ENCODE results near the gene NOLC1. TPM values are rescaled to one million over a fixed set of nuclear protein-coding genes. Genes with fewer than 3 reads are reported as not detected.

NOLC1 gene
- total and polyA plus RNA-seq, 2 of the 4 experiments (the other 2 are of a cell fraction): 43.2 to 55.3 TPM

- Histone ChIP-seq H4K91ac (ENCODE audit: insufficient read depth, low read depth, low read length) (no peak overlapping the region), H3K18ac (ENCODE audit: low read depth, low read length) (no peak overlapping the region), H4K5ac (ENCODE audit: low read depth, low read length) (no peak overlapping the region), H2BK5ac (ENCODE audit: low read depth, low read length, poor library complexity, severe bottlenecking) (no peak overlapping the region), H2AK5ac (ENCODE audit: low read depth, low read length) (no peak overlapping the region), H3K56ac (ENCODE audit: extremely low read depth, insufficient read depth, low read length) (no peak overlapping the region), H3K79me1 (ENCODE audit: low read depth in 1 of 2, low read length in 2 of 2) (no peaks in the 10 kb centered on the region), H3K4me2 (ENCODE audit: low read depth, low read length) (no peak overlapping the region), H2BK120ac (ENCODE audit: low read depth, low read length) (no peak overlapping the region), H3K27ac (ENCODE audit: insufficient read depth, low read length) (no peak overlapping the region), H3K23ac (ENCODE audit: low read depth, low read length) (no peak overlapping the region), H3K36me3 (ENCODE audit: control insufficient read depth, insufficient read depth, low read length) (no peaks in the 10 kb centered on the region), H3K27me3 (ENCODE audit: control insufficient read depth, insufficient read depth, low read length) (no peaks in the 10 kb centered on the region; the same call in 1 of the 2 replicates), H3K9me1 (ENCODE audit: insufficient read depth, low read length) (peaks cover 3% of the 10 kb centered on the region; the same call in 1 of the 2 replicates), H3K9me3 (ENCODE audit: control insufficient read depth, insufficient read depth, low read length) (no peaks in the 10 kb centered on the region), H3K4ac (ENCODE audit: low read depth, low read length) (no peak overlapping the region), H3K4me1 (ENCODE audit: control insufficient read depth, insufficient read depth, low read length) (no peaks in the 10 kb centered on the region), H3K4me3 (ENCODE audit: insufficient read depth, low read depth, low read length) (no peak overlapping the region), H4K20me1 (ENCODE audit: insufficient read depth, low read length) (no peaks in the 10 kb centered on the region), H3K14ac (replicated peaks; ENCODE audit: low read depth, low read length) (no peak overlapping the region), H2BK20ac (ENCODE audit: low read depth, low read length) (no peak overlapping the region), H2AFZ (replicated peaks; ENCODE audit: low read length, poor library complexity) (no peak overlapping the region), H3K9ac (ENCODE audit: low read depth, low read length) (no peak overlapping the region), H2BK15ac (ENCODE audit: low read depth, low read length) (no peak overlapping the region), H2AK9ac (replicated peaks; ENCODE audit: low read depth, low read length, poor library complexity) (no peak overlapping the region), H4K8ac (ENCODE audit: low read depth in 2 of 2, low read length in 2 of 2) (no peak overlapping the region)
- TF ChIP-seq MAFK (IDR thresholded peaks at IDR 0.05; ENCODE audit: low read depth, low read length): no peak
- no peak for TF ChIP-seq RAD21 (IDR thresholded peaks at IDR 0.05; ENCODE audit: low read length)
- TF ChIP-seq CEBPB (IDR thresholded peaks at IDR 0.05; ENCODE audit: low read depth, low read length): no peak
- no peak for TF ChIP-seq CTCF (conservative IDR thresholded peaks at IDR 0.05; ENCODE audit: low read depth, low read length)
- no peak for TF ChIP-seq RFX5 (IDR thresholded peaks at IDR 0.05; ENCODE audit: low read depth, low read length)
- no peak for TF ChIP-seq NFE2L2 (IDR thresholded peaks at IDR 0.05; ENCODE audit: low read depth, low read length)
- TF ChIP-seq BHLHE40 (IDR thresholded peaks at IDR 0.05; ENCODE audit: low read depth, low read length): no peak
- no peak for TF ChIP-seq POLR2A (IDR thresholded peaks at IDR 0.05; ENCODE audit: low read depth, low read length)
- TF ChIP-seq SMC3 (IDR thresholded peaks at IDR 0.05; ENCODE audit: low read depth, low read length): no peak
- TF ChIP-seq USF2 (IDR thresholded peaks at IDR 0.05; ENCODE audit: low read depth, low read length): no peak
- no peak for TF ChIP-seq RCOR1 (IDR thresholded peaks at IDR 0.05; ENCODE audit: insufficient replicate concordance, low read length)
- TF ChIP-seq FOS (IDR thresholded peaks at IDR 0.05; ENCODE audit: low read depth, low read length): no peak
- TF ChIP-seq MAZ (IDR thresholded peaks at IDR 0.05; ENCODE audit: borderline replicate concordance, low read depth, low read length): no peak
- ATAC-seq (ENCODE audit: low read depth) (no peak), DNase-seq (no peak)
- CTCF ChIA-PET: interaction anchor here (0.6 to 0.7 kb wide), 2 partner anchors 77 to 170 kb away, joined by 3 to 4 read pairs; no protein-coding TSS in a partner anchor
- in situ Hi-C loops (cut with MboI; ENCODE audit: low sequenced_read_pairs): no loop called here
- dilution Hi-C loops (cut with HindIII; ENCODE audit: low sequenced_read_pairs, unreplicated experiment): no loop called here
- POLR2A ChIA-PET (ENCODE audit: unreplicated experiment): no interaction called here
- intact Hi-C loops (cut with micrococcal nuclease): no loop called here
- WGBS, 2 experiments (ENCODE audit: extremely low coverage in 2 of 2, insufficient read length in 1 of 2): 70% methylated on average over 2 of the region's 8 CpGs; no CpG with 5 or more reads in 1 of the 2 experiments
- BruUV-seq (replicated peaks): no TSS peak
Observed at GRCh38 chr10:102172288-102172687, 20.1 kb downstream of the NOLC1 start.

All from IMR-90 (cell line).